HT1080 (cell line): Measurements from ENCODE around the gene ATXN10. TPM values are rescaled to one million over a fixed set of nuclear protein-coding genes. Genes with fewer than 3 reads are reported as not detected.
"Not testable (repeated sequence)": the region's sequence is repeated elsewhere in the genome, so short reads cannot be mapped to it uniquely, and the experiment has no call there.

Experiments used
- DNase-seq: peaks from one replicate; pipeline ENCODE4 v3.0.0-alpha.2; 2015; ENCODE audit warnings: low read depth
- total RNA-seq: library from RNA; depleted of rRNA; stranded (reverse); fragments of >200 nt; shearing (Covaris generic); gene quantifications from 2 replicates; pipeline ENCODE4 v1.2.3, GENCODE V29; 2014

ATXN10 gene
- total RNA-seq, 1 experiment from 2014 or later: 44.1 TPM

- DNase-seq: no peak
These were observed 30.6 kb upstream of the ATXN10 start for GRCh38 chr22:45640941-45641621.

- no peak for DNase-seq
These were observed 28.6 kb upstream of the ATXN10 start for GRCh38 chr22:45642986-45643385.

GRCh38 chr22:45644714-45645113, 26.9 kb upstream of the ATXN10 start:
- DNase-seq: no peak

- DNase-seq: no peak
These were observed 26.5 kb upstream of the ATXN10 start for GRCh38 chr22:45645150-45645525.

GRCh38 chr22:45645526-45646414, 25.9 kb upstream of the ATXN10 start:
- DNase-seq: peak; percentile 21

GRCh38 chr22:45647532-45648225, 24.0 kb upstream of the ATXN10 start:
- DNase-seq: no peak

- no peak for DNase-seq
These were observed 23.1 kb upstream of the ATXN10 start for GRCh38 chr22:45648301-45649117.

- no peak for DNase-seq
These were observed 21.8 kb upstream of the ATXN10 start for GRCh38 chr22:45649809-45650208.

- DNase-seq: no peak
These were observed 20.9 kb upstream of the ATXN10 start for GRCh38 chr22:45650721-45651120.

GRCh38 chr22:45651931-45652528, 19.6 kb upstream of the ATXN10 start:
- no peak for DNase-seq

- no peak for DNase-seq
These were observed 15.1 kb upstream of the ATXN10 start for GRCh38 chr22:45656577-45656976.

GRCh38 chr22:45657701-45658100, 13.9 kb upstream of the ATXN10 start:
- DNase-seq: no peak

GRCh38 chr22:45664136-45664646, 7.4 kb upstream of the ATXN10 start:
- no peak for DNase-seq

- DNase-seq: no peak
These were observed 4.1 kb upstream of the ATXN10 start for GRCh38 chr22:45667486-45667885.

- DNase-seq: not testable (repeated sequence)
These were observed 1.3 kb upstream of the ATXN10 start for GRCh38 chr22:45670363-45670762.

GRCh38 chr22:45670981-45671782, 452 bp upstream of the ATXN10 start:
- DNase-seq: no peak

- peak; percentile 29 for DNase-seq
These were observed 1.2 kb downstream of the ATXN10 start for GRCh38 chr22:45672564-45673481.

GRCh38 chr22:45673482-45674175, 2.0 kb downstream of the ATXN10 start:
- no peak for DNase-seq
